A673 (cell line): ENCODE results near the gene NBAS. TPM values are rescaled to one million over a fixed set of nuclear protein-coding genes. Genes with fewer than 3 reads are reported as not detected.

Source experiments
- BruUV-seq: library from RNA; stranded (reverse); fragments of 400-500 nt; replicated peaks from 2 replicates; lab custom pipeline; 2021; lab: Mats Ljungman, UMichigan
- CTCF ChIA-PET: fragments of 300-600 bp; sonication (Branson Sonifier 250); formaldehyde crosslinking; loops from one replicate; lab custom pipeline; 2022; ENCODE audit warnings: antibody characterized with exemption; lab: Charles Lee
- POLR2A ChIA-PET: fragments of 300-600 bp; sonication (Branson Sonifier 250); formaldehyde crosslinking; loops from one replicate; lab custom pipeline; 2022; ENCODE audit warnings: antibody characterized with exemption; ENCODE audit not compliant: low non-redundant PET; lab: Charles Lee
- DNase-seq: peaks from one replicate; pipeline ENCODE4 v3.0.0-alpha.2; 2015; ENCODE audit warnings: low spot score
- H3K27ac ChIP-seq: fragments of 200-600 bp; sonication (generic); 2 replicates; pipeline ENCODE4 v1.5.1; 2016; ENCODE audit warnings: mixed run types, low read depth, mild to moderate bottlenecking, mixed read lengths, antibody characterized with exemption, low read length; ENCODE audit not compliant: poor library complexity, severe bottlenecking
- H3K27me3 ChIP-seq: fragments of 200-600 bp; sonication (generic); replicated peaks from 2 replicates; pipeline ENCODE4 v1.6.1; 2017; ENCODE audit warnings: mixed run types, low read depth, mild to moderate bottlenecking, mixed read lengths, antibody characterized with exemption, low read length; ENCODE audit not compliant: insufficient read depth, poor library complexity
- H3K36me3 ChIP-seq: fragments of 200-600 bp; sonication (generic); 2 replicates; pipeline ENCODE4 v1.6.1; 2016; ENCODE audit warnings: mixed run types, mild to moderate bottlenecking, mixed read lengths, antibody characterized with exemption, low read length; ENCODE audit not compliant: insufficient read depth, poor library complexity, severe bottlenecking
- H3K4me1 ChIP-seq: fragments of 200-600 bp; sonication (generic); 2 replicates; pipeline ENCODE4 v1.6.1; 2017; ENCODE audit warnings: mixed run types, mild to moderate bottlenecking, mixed read lengths, antibody characterized with exemption, low read length; ENCODE audit not compliant: insufficient read depth, poor library complexity, severe bottlenecking
- H3K4me3 ChIP-seq: fragments of 200-600 bp; sonication (generic); 2 replicates; pipeline ENCODE4 v1.5.1; 2016; ENCODE audit warnings: low read depth, mixed run types, mild to moderate bottlenecking, mixed read lengths, low read length; ENCODE audit not compliant: poor library complexity, severe bottlenecking
- H3K9me3 ChIP-seq: fragments of 200-600 bp; sonication (generic); 2 replicates; pipeline ENCODE4 v1.6.1; 2016; ENCODE audit warnings: mixed run types, low read depth, mild to moderate bottlenecking, mixed read lengths, antibody characterized with exemption, low read length; ENCODE audit not compliant: poor library complexity, severe bottlenecking
- EZH2 ChIP-seq: fragments of 200-600 bp; sonication (generic); IDR thresholded peaks from 2 replicates; pipeline ENCODE4 v1.6.1; 2017; ENCODE audit warnings: borderline replicate concordance, low read depth, mild to moderate bottlenecking, mixed read lengths, antibody characterized with exemption, low read length; ENCODE audit not compliant: poor library complexity, severe bottlenecking
- intact Hi-C: fragments of 100-400 bp; cut with micrococcal nuclease; formaldehyde crosslinking; loops from one replicate; pipeline ENCODE4 v1.10.0; 2022; ENCODE audit not compliant: unreplicated experiment
- total RNA-seq: library from RNA; stranded (reverse); gene quantifications from 2 replicates; pipeline ENCODE4 v1.2.3, GENCODE V29; 2021
- TF ChIP-seq, protein P1 (sequence below): fragments of 300-800, 200-600 bp; sonication (generic); conservative IDR thresholded peaks from 2 replicates; pipeline ENCODE4 v1.5.1; 2017; ENCODE audit warnings: low read depth, mild to moderate bottlenecking, antibody characterized with exemption, low read length, moderate library complexity, mixed read lengths

NBAS gene
- total RNA-seq, 1 experiment from 2014 or later = 38.7 TPM

DNA sequence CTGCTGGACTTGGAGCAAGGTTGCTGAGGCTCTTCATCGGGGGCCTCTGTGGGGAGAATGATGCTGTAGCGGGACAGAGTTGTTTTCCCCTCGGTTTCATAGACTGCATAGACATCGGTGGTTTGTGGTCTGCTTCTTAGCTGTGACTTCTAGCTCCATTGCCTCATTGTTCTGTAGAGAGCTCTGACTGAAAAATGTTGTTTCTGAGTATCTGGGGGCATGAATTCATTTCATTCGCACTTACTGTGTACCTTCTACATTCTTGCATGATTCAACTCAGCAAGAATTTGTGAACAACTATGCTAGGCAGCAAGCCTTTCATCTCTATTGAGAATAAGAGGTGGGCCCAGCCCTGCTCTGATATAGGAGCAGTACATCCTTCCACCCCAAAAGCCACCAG lies 406.8 kb downstream of the NBAS start:
- no peaks in the 10 kb centered on the region for H3K27me3 ChIP-seq
- intact Hi-C loops = loop anchor here (10.0 kb wide), 1 partner anchor 1959 kb away; no protein-coding TSS in a partner anchor
- BruUV-seq = no TSS peak
- no peaks in the 10 kb centered on the region for H3K9me3 ChIP-seq
- H3K27ac ChIP-seq = no peak overlapping the region
- POLR2A ChIA-PET = no interaction called here
- H3K36me3 ChIP-seq = no peaks in the 10 kb centered on the region
- CTCF ChIA-PET = no interaction called here
- no peaks in the 10 kb centered on the region for H3K4me1 ChIP-seq
- no peak overlapping the region for H3K4me3 ChIP-seq
- no peak for DNase-seq
- TF ChIP-seq, protein P1, sequence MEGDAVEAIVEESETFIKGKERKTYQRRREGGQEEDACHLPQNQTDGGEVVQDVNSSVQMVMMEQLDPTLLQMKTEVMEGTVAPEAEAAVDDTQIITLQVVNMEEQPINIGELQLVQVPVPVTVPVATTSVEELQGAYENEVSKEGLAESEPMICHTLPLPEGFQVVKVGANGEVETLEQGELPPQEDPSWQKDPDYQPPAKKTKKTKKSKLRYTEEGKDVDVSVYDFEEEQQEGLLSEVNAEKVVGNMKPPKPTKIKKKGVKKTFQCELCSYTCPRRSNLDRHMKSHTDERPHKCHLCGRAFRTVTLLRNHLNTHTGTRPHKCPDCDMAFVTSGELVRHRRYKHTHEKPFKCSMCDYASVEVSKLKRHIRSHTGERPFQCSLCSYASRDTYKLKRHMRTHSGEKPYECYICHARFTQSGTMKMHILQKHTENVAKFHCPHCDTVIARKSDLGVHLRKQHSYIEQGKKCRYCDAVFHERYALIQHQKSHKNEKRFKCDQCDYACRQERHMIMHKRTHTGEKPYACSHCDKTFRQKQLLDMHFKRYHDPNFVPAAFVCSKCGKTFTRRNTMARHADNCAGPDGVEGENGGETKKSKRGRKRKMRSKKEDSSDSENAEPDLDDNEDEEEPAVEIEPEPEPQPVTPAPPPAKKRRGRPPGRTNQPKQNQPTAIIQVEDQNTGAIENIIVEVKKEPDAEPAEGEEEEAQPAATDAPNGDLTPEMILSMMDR = no peak
- no peak for TF ChIP-seq EZH2

DNA sequence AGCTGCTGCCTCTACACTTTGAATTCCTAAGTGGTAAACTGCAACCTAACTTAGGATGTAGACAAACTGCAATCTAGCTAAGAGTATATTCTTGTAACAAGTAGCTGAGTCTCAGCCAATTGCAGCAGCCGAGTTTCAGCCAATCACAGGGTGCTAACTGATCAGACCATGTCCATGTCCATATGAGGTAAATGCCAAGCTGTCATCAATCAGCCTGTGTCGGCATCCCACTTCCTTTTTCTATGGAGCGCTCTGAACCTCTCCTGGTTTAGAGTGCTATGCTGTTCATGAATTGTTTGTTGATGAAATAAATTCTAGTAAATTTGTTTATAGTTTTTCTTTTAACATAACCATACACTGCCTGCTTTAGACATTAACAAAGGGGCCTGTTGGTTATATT lies 408.8 kb downstream of the NBAS start:
- CTCF ChIA-PET = no interaction called here
- no TSS peak for BruUV-seq
- no peak for TF ChIP-seq EZH2
- TF ChIP-seq, protein P1 = no peak
- H3K27ac ChIP-seq = no peak overlapping the region
- DNase-seq = peak; percentile 20
- H3K4me1 ChIP-seq = no peaks in the 10 kb centered on the region
- POLR2A ChIA-PET = no interaction called here
- intact Hi-C loops = loop anchor here (10.0 kb wide), 1 partner anchor 1958 kb away; no protein-coding TSS in a partner anchor
- H3K27me3 ChIP-seq = no peaks in the 10 kb centered on the region
- no peaks in the 10 kb centered on the region for H3K36me3 ChIP-seq
- H3K4me3 ChIP-seq = no peak overlapping the region
- H3K9me3 ChIP-seq = no peaks in the 10 kb centered on the region

DNA sequence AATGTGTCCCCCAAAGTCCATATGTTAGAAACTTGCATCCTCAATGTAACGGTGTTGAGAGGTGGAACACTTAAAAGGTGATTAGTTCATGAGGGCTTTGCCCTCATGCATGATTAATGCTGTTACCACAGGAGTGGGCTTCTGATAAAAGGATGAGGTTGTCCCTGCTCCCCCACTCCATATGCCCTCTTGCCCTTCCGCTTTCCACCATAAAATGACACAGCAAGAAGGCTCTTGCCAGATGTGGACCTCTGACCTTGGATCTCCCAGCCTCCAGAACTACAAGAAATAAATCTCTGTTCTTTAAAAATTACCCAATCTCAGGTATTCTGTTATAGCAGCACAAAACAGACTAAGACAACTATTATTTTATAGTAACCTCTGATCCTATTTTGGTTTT lies 412.1 kb downstream of the NBAS start:
- POLR2A ChIA-PET = no interaction called here
- TF ChIP-seq, protein P1 = no peak
- TF ChIP-seq EZH2 = no peak

More for the DNA sequence above, 412.1 kb downstream of the NBAS start:
- BruUV-seq = no TSS peak
- Histone ChIP-seq H3K36me3 (no peaks in the 10 kb centered on the region), H3K9me3 (no peaks in the 10 kb centered on the region), H3K4me1 (no peaks in the 10 kb centered on the region), H3K27ac (no peak overlapping the region), H3K27me3 (no peaks in the 10 kb centered on the region), H3K4me3 (no peak overlapping the region)
- intact Hi-C loops = no loop called here
- CTCF ChIA-PET = no interaction called here
- no peak for DNase-seq
